Suprapubic skin (tissue), 4 donors: Measurements from ENCODE around the gene USP17L12. TPM values are rescaled to one million over a fixed set of nuclear protein-coding genes. Genes with fewer than 3 reads are reported as not detected.
"Not testable (repeated sequence)": the region's sequence is repeated elsewhere in the genome, so short reads cannot be mapped to it uniquely, and the experiment has no call there.

Experiments used
- DNase-seq, 2 donors: peaks; one replicate each; pipeline ENCODE4 v3.0.0-alpha.2; 2019; ENCODE audit warnings: low spot score in 2 of 2
- H3K27ac ChIP-seq: fragments of 200-600 bp; sonication (generic); one replicate; pipeline ENCODE4 v1.5.1; 2019
- H3K27me3 ChIP-seq: fragments of 200-600 bp; sonication (generic); one replicate; pipeline ENCODE4 v1.5.1; 2019
- H3K36me3 ChIP-seq: fragments of 200-600 bp; sonication (generic); one replicate; pipeline ENCODE4 v1.5.1; 2019
- H3K4me1 ChIP-seq: fragments of 200-600 bp; sonication (generic); one replicate; pipeline ENCODE4 v1.5.1; 2019
- H3K4me3 ChIP-seq: fragments of 200-600 bp; sonication (generic); one replicate; pipeline ENCODE4 v1.5.1; 2019; ENCODE audit warnings: mild to moderate bottlenecking
- H3K9me3 ChIP-seq: fragments of 200-600 bp; sonication (generic); one replicate; pipeline ENCODE4 v1.5.1; 2019
- WGBS: methylation state at CpG from one replicate; pipeline ENCODE4 v1.1.5; 2018; 5-methylcytosine and 5-hydroxymethylcytosine counted together
- total RNA-seq, 4 donors: library from RNA; depleted of rRNA; stranded (reverse); fragments of >200 nt; gene quantifications; one replicate each; pipeline ENCODE4 v1.1.0, GENCODE V29; 2016

The USP17L12 gene
- not detected for total RNA-seq

GRCh38 chr4:9219852-9220251, at the start of gene USP17L12:
TSS of gene USP17L12 (plus strand) at chr4:9220152. CDS start at chr4:9220152, 0 bp downstream.
- H3K4me1 ChIP-seq, H3K27me3 ChIP-seq, DNase-seq, H3K36me3 ChIP-seq, H3K27ac ChIP-seq, H3K9me3 ChIP-seq, H3K4me3 ChIP-seq: not testable (repeated sequence)
- no CpG with 5 or more reads among the region's 13 CpGs for WGBS

GRCh38 chr4:9210357-9210756, 9.6 kb upstream of the USP17L12 start, which contains the start of gene USP17L10:
TSS of gene USP17L10 (plus strand) at chr4:9210657. CDS start at chr4:9210657, 0 bp downstream.
- not testable (repeated sequence) for H3K27ac ChIP-seq, H3K36me3 ChIP-seq, H3K9me3 ChIP-seq, H3K27me3 ChIP-seq, H3K4me3 ChIP-seq, H3K4me1 ChIP-seq, DNase-seq
- WGBS, result no CpG with 5 or more reads among the region's 13 CpGs

- H3K36me3 ChIP-seq, H3K9me3 ChIP-seq, H3K27me3 ChIP-seq, H3K4me3 ChIP-seq, H3K4me1 ChIP-seq, H3K27ac ChIP-seq: not testable (repeated sequence)
- WGBS, result 77% methylated on average over 10 of the region's 14 CpGs
- DNase-seq, result peak in 1 of 2 donors; percentile 60
Measured at GRCh38 chr4:9214701-9215100, 5.3 kb upstream of the USP17L12 start.

- H3K4me1 ChIP-seq, DNase-seq, H3K27me3 ChIP-seq, H3K27ac ChIP-seq, H3K9me3 ChIP-seq, H3K36me3 ChIP-seq, H3K4me3 ChIP-seq: not testable (repeated sequence)
- no CpG with 5 or more reads among the region's 14 CpGs for WGBS
Measured at GRCh38 chr4:9215105-9215504, 4.8 kb upstream of the USP17L12 start, which contains the start of gene USP17L11. TSS of gene USP17L11 (plus strand) at chr4:9215405. CDS start at chr4:9215405, 0 bp downstream.

- H3K27me3 ChIP-seq, H3K9me3 ChIP-seq, DNase-seq, H3K4me3 ChIP-seq, H3K36me3 ChIP-seq, H3K27ac ChIP-seq, H3K4me1 ChIP-seq: not testable (repeated sequence)
- no CpG with 5 or more reads among the region's 14 CpGs for WGBS
Measured at GRCh38 chr4:9224596-9224995, 4.6 kb downstream of the USP17L12 start, which contains the start of gene USP17L13. TSS of gene USP17L13 (plus strand) at chr4:9224896. CDS start at chr4:9224896, 0 bp downstream.

- not testable (repeated sequence) for H3K4me1 ChIP-seq, H3K4me3 ChIP-seq, H3K27ac ChIP-seq, H3K36me3 ChIP-seq, H3K27me3 ChIP-seq, H3K9me3 ChIP-seq
- 100% methylated on average over 4 of the region's 8 CpGs for WGBS
- DNase-seq, result peak in 1 of 2 donors; percentile 60
Measured at GRCh38 chr4:9230249-9230648, 10.3 kb downstream of the USP17L12 start.

GRCh38 chr4:9234085-9234484, 14.1 kb downstream of the USP17L12 start, which contains the start of gene USP17L15:
TSS of gene USP17L15 (plus strand) at chr4:9234385. CDS start at chr4:9234385, 0 bp downstream.
- H3K27ac ChIP-seq, H3K4me3 ChIP-seq, H3K27me3 ChIP-seq, DNase-seq, H3K4me1 ChIP-seq, H3K9me3 ChIP-seq, H3K36me3 ChIP-seq: not testable (repeated sequence)
- no CpG with 5 or more reads among the region's 15 CpGs for WGBS

- H3K9me3 ChIP-seq, H3K27me3 ChIP-seq, H3K4me3 ChIP-seq, H3K36me3 ChIP-seq, H3K4me1 ChIP-seq, H3K27ac ChIP-seq: not testable (repeated sequence)
- no CpG with 5 or more reads among the region's 12 CpGs for WGBS
- DNase-seq, result peak; percentile 10 to 78
Measured at GRCh38 chr4:9238461-9238860, 18.5 kb downstream of the USP17L12 start.

GRCh38 chr4:9243579-9243978, 23.6 kb downstream of the USP17L12 start, which contains the start of gene USP17L17:
TSS of gene USP17L17 (plus strand) at chr4:9243879. CDS start at chr4:9243879, 0 bp downstream.
- no CpG with 5 or more reads among the region's 14 CpGs for WGBS
- not testable (repeated sequence) for H3K9me3 ChIP-seq

GRCh38 chr4:9247953-9248680, 28.2 kb downstream of the USP17L12 start, which contains the start of gene USP17L18:
TSS of gene USP17L18 (plus strand) at chr4:9248630. CDS start at chr4:9248630, 0 bp downstream.
- H3K9me3 ChIP-seq, H3K4me1 ChIP-seq, H3K36me3 ChIP-seq, H3K27ac ChIP-seq, H3K4me3 ChIP-seq, H3K27me3 ChIP-seq: not testable (repeated sequence)
- peak; percentile 64 to 91 for DNase-seq
- 91% methylated on average over 10 of the region's 26 CpGs for WGBS

More at GRCh38 chr4:9243579-9243978, 23.6 kb downstream of the USP17L12 start, which contains the start of gene USP17L17:
- H3K4me3 ChIP-seq, H3K36me3 ChIP-seq, H3K27ac ChIP-seq, H3K27me3 ChIP-seq, DNase-seq, H3K4me1 ChIP-seq: not testable (repeated sequence)

GRCh38 chr4:9253078-9253477, 33.1 kb downstream of the USP17L12 start, which contains the start of gene USP17L19:
TSS of gene USP17L19 (plus strand) at chr4:9253378. CDS start at chr4:9253378, 0 bp downstream.
- not testable (repeated sequence) for H3K36me3 ChIP-seq, DNase-seq, H3K4me3 ChIP-seq, H3K9me3 ChIP-seq, H3K4me1 ChIP-seq, H3K27ac ChIP-seq, H3K27me3 ChIP-seq
- WGBS, result no CpG with 5 or more reads among the region's 13 CpGs

- H3K4me1 ChIP-seq, DNase-seq, H3K9me3 ChIP-seq, H3K27me3 ChIP-seq, H3K36me3 ChIP-seq, H3K4me3 ChIP-seq, H3K27ac ChIP-seq: not testable (repeated sequence)
- WGBS, result no CpG with 5 or more reads among the region's 15 CpGs
Measured at GRCh38 chr4:9257824-9258223, 37.9 kb downstream of the USP17L12 start, which contains the start of gene USP17L20. TSS of gene USP17L20 (plus strand) at chr4:9258124. CDS start at chr4:9258124, 0 bp downstream.

- H3K4me1 ChIP-seq, H3K27me3 ChIP-seq, H3K36me3 ChIP-seq, H3K4me3 ChIP-seq, DNase-seq, H3K9me3 ChIP-seq, H3K27ac ChIP-seq: not testable (repeated sequence)
- no CpG with 5 or more reads among the region's 13 CpGs for WGBS
Measured at GRCh38 chr4:9262572-9262971, 42.6 kb downstream of the USP17L12 start, which contains the start of gene USP17L21. TSS of gene USP17L21 (plus strand) at chr4:9262872. CDS start at chr4:9262872, 0 bp downstream.

GRCh38 chr4:9267319-9267718, 47.4 kb downstream of the USP17L12 start, which contains the start of gene USP17L22:
TSS of gene USP17L22 (plus strand) at chr4:9267619. CDS start at chr4:9267619, 0 bp downstream.
- not testable (repeated sequence) for H3K27me3 ChIP-seq, H3K4me1 ChIP-seq, H3K4me3 ChIP-seq, H3K9me3 ChIP-seq, H3K27ac ChIP-seq, H3K36me3 ChIP-seq, DNase-seq
- WGBS, result no CpG with 5 or more reads among the region's 15 CpGs
